PC-9 (cell line): ENCODE data around the gene RGS18. TPM values are rescaled to one million over a fixed set of nuclear protein-coding genes. Genes with fewer than 3 reads are reported as not detected.

ENCODE experiments used
- BruUV-seq: library from RNA; stranded (reverse); fragments of 400-500 nt; replicated peaks from 2 replicates; lab custom pipeline; 2021; lab: Mats Ljungman, UMichigan
- CTCF ChIA-PET: fragments of 300-600 bp; sonication (Branson Sonifier 250); formaldehyde crosslinking; loops from one replicate; lab custom pipeline; 2022; ENCODE audit warnings: antibody characterized with exemption; lab: Charles Lee
- POLR2A ChIA-PET: fragments of 300-600 bp; sonication (Branson Sonifier 250); formaldehyde crosslinking; loops from one replicate; lab custom pipeline; 2022; ENCODE audit warnings: antibody characterized with exemption; ENCODE audit not compliant: unreplicated experiment; lab: Charles Lee
- DNase-seq, 2 experiments: peaks; one replicate each; pipeline versions ENCODE4 v3.0.0 to v3.0.0-alpha.2; 2015 to 2022; ENCODE audit warnings: mixed read lengths in 1 of 2
- H2AFZ ChIP-seq: fragments of 200-600 bp; sonication (generic); 2 replicates; pipeline ENCODE4 v1.8.1; 2017; ENCODE audit warnings: antibody characterized with exemption
- H3F3A ChIP-seq: fragments of 200-600 bp; sonication (generic); 2 replicates; pipeline ENCODE4 v1.8.1; 2017; ENCODE audit warnings: antibody characterized with exemption, mild to moderate bottlenecking, low read depth; ENCODE audit not compliant: insufficient read depth
- H3K27ac ChIP-seq: fragments of 200-600 bp; sonication (generic); 2 replicates; pipeline ENCODE4 v1.6.1; 2016; ENCODE audit warnings: mixed run types
- H3K27me3 ChIP-seq: fragments of 200-600 bp; sonication (generic); 2 replicates; pipeline ENCODE4 v1.6.1; 2016; ENCODE audit warnings: low read depth, mixed run types; ENCODE audit not compliant: insufficient read depth
- H3K36me3 ChIP-seq: fragments of 200-600 bp; sonication (generic); 2 replicates; pipeline ENCODE4 v1.6.1; 2016; ENCODE audit warnings: low read depth, mixed run types
- H3K4me1 ChIP-seq: fragments of 200-600 bp; sonication (generic); replicated peaks from 2 replicates; pipeline ENCODE4 v1.6.1; 2016; ENCODE audit warnings: mixed run types; ENCODE audit not compliant: insufficient read depth
- H3K4me2 ChIP-seq: fragments of 200-600 bp; sonication (generic); 2 replicates; pipeline ENCODE4 v1.6.1; 2017; ENCODE audit warnings: mixed run types
- H3K4me3 ChIP-seq: fragments of 200-600 bp; sonication (generic); 2 replicates; pipeline ENCODE4 v1.6.1; 2016; ENCODE audit warnings: mixed run types
- H3K79me2 ChIP-seq: fragments of 200-600 bp; sonication (generic); 2 replicates; pipeline ENCODE4 v1.6.1; 2017; ENCODE audit warnings: low read depth, mixed run types
- H3K9me2 ChIP-seq: fragments of 200-600 bp; sonication (generic); 2 replicates; pipeline ENCODE4 v1.8.1; 2017; ENCODE audit warnings: mild to moderate bottlenecking; ENCODE audit not compliant: insufficient read depth
- H3K9me3 ChIP-seq: fragments of 200-600 bp; sonication (generic); 2 replicates; pipeline ENCODE4 v1.8.1; 2016; ENCODE audit warnings: low read depth; ENCODE audit not compliant: insufficient read depth
- H4K20me1 ChIP-seq: fragments of 200-600 bp; sonication (generic); 2 replicates; pipeline ENCODE4 v1.8.1; 2017; ENCODE audit not compliant: insufficient read depth
- CTCF ChIP-seq: fragments of 200-600 bp; sonication (generic); conservative IDR thresholded peaks from 2 replicates; pipeline ENCODE4 v1.6.1; 2017; ENCODE audit warnings: mixed run types, antibody characterized with exemption, mild to moderate bottlenecking, moderate library complexity
- EZH2 ChIP-seq: fragments of 200-600 bp; sonication (generic); IDR thresholded peaks from 2 replicates; pipeline ENCODE4 v1.8.0; 2017; ENCODE audit warnings: antibody characterized with exemption, low read depth
- intact Hi-C: fragments of 100-400 bp; cut with micrococcal nuclease; formaldehyde crosslinking; loops from one replicate; pipeline ENCODE4 v1.10.0; 2022; ENCODE audit not compliant: unreplicated experiment
- total RNA-seq: library from RNA; stranded (reverse); gene quantifications from 2 replicates; pipeline ENCODE4 v1.2.3, GENCODE V29; 2021

The RGS18 gene
- total RNA-seq, 1 experiment from 2014 or later: not detected

DNA sequence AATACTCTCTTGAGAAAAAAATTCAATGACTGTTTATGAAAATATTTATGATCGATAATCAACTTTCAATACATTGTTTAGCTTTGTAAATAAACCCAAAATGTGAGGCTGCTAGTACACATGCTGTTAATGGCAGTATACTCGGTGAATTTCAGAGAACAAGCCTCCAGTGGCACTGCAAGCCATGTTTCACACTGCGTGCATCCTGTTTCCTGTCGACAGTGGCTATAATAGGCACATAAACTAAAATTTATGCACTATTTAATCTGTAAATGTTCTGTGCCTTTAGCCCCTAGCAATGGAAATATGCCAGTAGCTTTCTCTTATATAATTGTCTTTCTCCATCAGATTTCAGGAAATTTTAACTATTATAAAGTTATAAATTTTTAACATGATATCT is 26.3 kb upstream of the RGS18 start:
- H2AFZ ChIP-seq: no peak overlapping the region
- H3K4me1 ChIP-seq: no peaks in the 10 kb centered on the region
- DNase-seq: no peak
- no peaks in the 10 kb centered on the region for H3K36me3 ChIP-seq
- H3K9me3 ChIP-seq: no peaks in the 10 kb centered on the region
- H3F3A ChIP-seq: no peaks in the 10 kb centered on the region
- H3K4me2 ChIP-seq: no peak overlapping the region
- ChIA-PET POLR2A (no interaction called here), CTCF (no interaction called here)
- H3K79me2 ChIP-seq: no peaks in the 10 kb centered on the region
- H3K4me3 ChIP-seq: no peak overlapping the region
- no peak for TF ChIP-seq CTCF
- TF ChIP-seq EZH2: no peak
- H3K27me3 ChIP-seq: no peaks in the 10 kb centered on the region
- H4K20me1 ChIP-seq: no peaks in the 10 kb centered on the region
- H3K27ac ChIP-seq: no peak overlapping the region
- intact Hi-C loops: no loop called here
- H3K9me2 ChIP-seq: no peaks in the 10 kb centered on the region; the same call in 1 of the 2 replicates
- BruUV-seq: no TSS peak

DNA sequence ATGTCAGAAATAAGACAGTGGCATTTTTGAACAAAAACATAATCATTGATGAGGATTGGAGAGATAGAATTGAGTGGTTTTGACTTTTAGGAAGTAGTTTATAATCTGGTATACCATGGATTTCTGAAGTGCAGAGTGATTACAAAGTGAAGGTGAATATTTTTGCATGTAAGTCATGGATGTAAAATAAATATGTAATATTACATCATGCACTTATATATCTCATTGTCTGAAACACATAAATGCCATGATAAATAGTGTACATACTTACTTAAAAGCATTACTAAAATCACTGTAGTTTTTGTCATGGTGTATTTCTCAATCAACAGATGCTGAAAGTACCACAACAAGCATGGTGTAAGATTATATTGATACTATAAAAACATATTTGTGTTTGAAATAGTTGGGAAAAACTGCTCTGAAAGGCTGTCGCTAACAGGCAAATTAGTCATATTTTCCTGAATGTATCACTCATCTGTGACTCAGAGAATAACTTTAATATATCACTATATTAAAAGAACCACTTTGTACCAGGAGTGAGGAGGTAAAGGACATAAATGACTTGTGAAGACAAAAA is 24.8 kb upstream of the RGS18 start:
- Histone ChIP-seq H3K9me3 (no peaks in the 10 kb centered on the region), H3K4me3 (no peak overlapping the region), H4K20me1 (no peaks in the 10 kb centered on the region), H3K27me3 (no peaks in the 10 kb centered on the region), H3K4me2 (no peak overlapping the region), H3K9me2 (no peaks in the 10 kb centered on the region; the same call in 1 of the 2 replicates), H3K27ac (no peak overlapping the region), H3F3A (no peaks in the 10 kb centered on the region), H2AFZ (no peak overlapping the region), H3K79me2 (no peaks in the 10 kb centered on the region), H3K36me3 (no peaks in the 10 kb centered on the region), H3K4me1 (no peaks in the 10 kb centered on the region)
- DNase-seq: no peak
- ChIA-PET CTCF (no interaction called here), POLR2A (no interaction called here)
- intact Hi-C loops: no loop called here
- TF ChIP-seq CTCF: no peak
- TF ChIP-seq EZH2: no peak
- no TSS peak for BruUV-seq

DNA sequence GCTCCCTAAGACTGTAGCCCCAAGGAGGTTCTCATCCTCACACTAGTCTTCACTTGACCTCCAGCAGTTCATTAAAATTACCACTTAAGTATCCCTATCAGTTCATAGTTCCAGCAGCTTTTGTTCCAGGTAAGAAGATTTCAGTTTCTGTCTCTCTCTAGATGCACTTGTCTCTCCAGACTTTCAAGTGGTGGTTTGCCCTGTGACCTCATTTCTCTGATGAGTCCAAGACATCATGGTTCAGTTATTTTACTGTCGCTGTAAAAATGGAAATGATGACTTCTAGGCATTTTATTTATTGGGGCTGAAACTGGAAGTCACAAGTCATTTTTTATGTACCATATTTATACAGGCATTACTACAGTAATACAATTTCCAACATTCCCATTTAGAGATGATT is 17.9 kb upstream of the RGS18 start:
- no peaks in the 10 kb centered on the region for H3K9me2 ChIP-seq
- H4K20me1 ChIP-seq: no peaks in the 10 kb centered on the region
- no peak overlapping the region for H3K4me2 ChIP-seq
- POLR2A ChIA-PET: no interaction called here
- CTCF ChIA-PET: no interaction called here
- H3K27ac ChIP-seq: no peak overlapping the region
- no peak for DNase-seq
- no peak overlapping the region for H2AFZ ChIP-seq
- H3K27me3 ChIP-seq: no peaks in the 10 kb centered on the region
- no peaks in the 10 kb centered on the region for H3K4me1 ChIP-seq
- no peaks in the 10 kb centered on the region for H3F3A ChIP-seq
- H3K4me3 ChIP-seq: no peak overlapping the region
- intact Hi-C loops: no loop called here
- TF ChIP-seq EZH2 (no peak), CTCF (no peak)
- no peaks in the 10 kb centered on the region for H3K79me2 ChIP-seq
- no peaks in the 10 kb centered on the region for H3K36me3 ChIP-seq
- BruUV-seq: no TSS peak
- no peaks in the 10 kb centered on the region for H3K9me3 ChIP-seq
